ENCODE results near the gene TMPRSS4. TPM values are rescaled to one million over a fixed set of nuclear protein-coding genes. Genes with fewer than 3 reads are reported as not detected.

TMPRSS4 gene
- 10 to 100 TPM in 1 of 12 donors, 1 to 10 TPM in 1, under 1 TPM in 9, not detected in 1; 0.05 to 20.5 (median 0.41) TPM for polyA plus RNA-seq (ENCODE audit: insufficient read length in 12 of 12)
- long read RNA-seq, donor 1, full-length matches to known transcripts, result 18 of 36 reads
- long read RNA-seq, donor 1, partial matches to known transcripts, result 18 of 36 reads
- long read RNA-seq, donor 1, other reads (novel, unspliced or antisense), result 0 of 36 reads
- long read RNA-seq, donor 2, result 0 reads
- long read RNA-seq, donor 3, result 0 reads
- long read RNA-seq, donor 4, result 0 reads
- long read RNA-seq, donor 5, result 0 reads
- long read RNA-seq, donor 6, result 0 reads
- long read RNA-seq, donor 7, result 0 reads
- long read RNA-seq, donor 8, result 0 reads
- long read RNA-seq, donor 9, result 0 reads
- long read RNA-seq, donor 10, result 0 reads
- long read RNA-seq, donor 11, result 0 reads

- no peak for DNase-seq
Measured at GRCh38 chr11:118076754-118077281, at the start of gene TMPRSS4. TSS of gene TMPRSS4 (plus strand) at chr11:118077078. CDS start at chr11:118077303, 225 bp downstream.

- no peak for DNase-seq
Measured at GRCh38 chr11:118027694-118028093, 49.2 kb upstream of the TMPRSS4 start.

- DNase-seq, result no peak
Measured at GRCh38 chr11:118028626-118029025, 48.3 kb upstream of the TMPRSS4 start.

- no peak for DNase-seq
Measured at GRCh38 chr11:118033443-118033842, 43.4 kb upstream of the TMPRSS4 start.

- DNase-seq, result no peak
Measured at GRCh38 chr11:118042141-118042540, 34.7 kb upstream of the TMPRSS4 start.

GRCh38 chr11:118042796-118043195, 34.1 kb upstream of the TMPRSS4 start:
- DNase-seq, result no peak

GRCh38 chr11:118045191-118045590, 31.7 kb upstream of the TMPRSS4 start:
- DNase-seq, result no peak

GRCh38 chr11:118046051-118046963, 30.6 kb upstream of the TMPRSS4 start:
- DNase-seq, result no peak

- no peak for DNase-seq
Measured at GRCh38 chr11:118046964-118047700, 29.7 kb upstream of the TMPRSS4 start.

- no peak for DNase-seq
Measured at GRCh38 chr11:118047749-118048148, 29.1 kb upstream of the TMPRSS4 start.

- DNase-seq, result no peak
Measured at GRCh38 chr11:118048472-118049370, 28.2 kb upstream of the TMPRSS4 start.

GRCh38 chr11:118049771-118050170, 27.1 kb upstream of the TMPRSS4 start:
- no peak for DNase-seq

- no peak for DNase-seq
Measured at GRCh38 chr11:118050208-118050891, 26.5 kb upstream of the TMPRSS4 start.

GRCh38 chr11:118051136-118051610, 25.7 kb upstream of the TMPRSS4 start:
- no peak for DNase-seq

GRCh38 chr11:118051611-118052461, 25.0 kb upstream of the TMPRSS4 start:
- DNase-seq, result no peak

- no peak for DNase-seq
Measured at GRCh38 chr11:118052581-118053206, 24.2 kb upstream of the TMPRSS4 start.

- no peak for DNase-seq
Measured at GRCh38 chr11:118054712-118055640, 21.9 kb upstream of the TMPRSS4 start.
